Stimulated activated CD8-positive, alpha-beta memory T cell treated with anti-CD3 and anti-CD28 coated beads, Interleukin-4, amount 100 ng/mL, for 24 hours (primary cell): ENCODE results near the gene ARL4D.
"Not testable (repeated sequence)": the region's sequence is repeated elsewhere in the genome, so short reads cannot be mapped to it uniquely, and the experiment has no call there.

Experiments used
- DNase-seq: peaks from one replicate; pipeline ENCODE4 v3.0.0-alpha.2; 2020; ENCODE audit warnings: low read depth

Gene ARL4D

GRCh38 chr17:43395165-43395564, 3.6 kb upstream of the ARL4D start:
- DNase-seq: no peak

DNA sequence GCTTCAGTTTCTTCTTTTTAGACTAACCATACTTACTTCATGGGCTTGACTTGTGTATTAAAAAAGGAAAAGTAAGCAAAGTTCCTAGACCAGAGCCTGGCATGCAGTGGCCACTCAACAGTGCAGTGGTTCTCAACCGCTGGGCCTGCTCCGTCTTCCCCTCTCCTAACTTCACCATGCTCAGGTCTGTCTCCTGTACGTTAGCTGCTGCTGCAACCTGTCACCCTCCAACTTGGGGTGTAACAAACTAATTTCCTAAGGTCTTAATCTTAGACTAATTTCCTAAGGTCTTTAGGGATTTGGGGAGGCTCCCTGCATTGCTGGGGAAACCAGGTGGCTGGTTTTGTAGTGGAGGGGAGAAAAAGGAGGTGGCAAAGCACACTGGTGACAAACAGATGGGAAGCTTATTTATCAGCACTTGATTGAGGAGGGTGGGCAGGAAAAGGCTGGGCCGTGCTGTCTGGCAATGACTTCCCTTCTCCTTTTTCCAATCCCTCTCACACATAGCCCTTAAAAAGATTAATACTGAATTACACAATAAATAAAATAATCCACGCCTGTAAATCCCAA, 2.2 kb upstream of the ARL4D start:
- DNase-seq: no peak

DNA sequence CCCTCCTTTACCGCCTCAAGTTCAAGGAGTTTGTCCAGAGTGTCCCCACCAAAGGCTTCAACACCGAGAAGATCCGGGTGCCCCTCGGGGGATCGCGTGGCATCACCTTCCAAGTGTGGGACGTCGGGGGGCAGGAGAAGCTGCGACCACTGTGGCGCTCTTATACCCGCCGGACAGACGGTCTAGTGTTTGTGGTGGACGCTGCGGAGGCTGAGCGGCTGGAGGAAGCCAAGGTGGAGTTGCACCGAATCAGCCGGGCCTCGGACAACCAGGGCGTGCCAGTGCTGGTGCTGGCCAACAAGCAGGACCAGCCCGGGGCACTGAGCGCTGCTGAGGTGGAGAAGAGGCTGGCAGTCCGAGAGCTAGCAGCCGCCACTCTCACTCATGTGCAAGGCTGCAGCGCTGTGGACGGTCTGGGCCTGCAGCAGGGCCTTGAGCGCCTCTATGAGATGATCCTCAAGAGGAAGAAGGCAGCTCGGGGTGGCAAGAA, 1.1 kb downstream of the ARL4D start:
- DNase-seq: no peak

GRCh38 chr17:43400943-43401717, 2.3 kb downstream of the ARL4D start:
- no peak for DNase-seq

GRCh38 chr17:43402078-43402477, 3.3 kb downstream of the ARL4D start:
- DNase-seq: no peak

DNA sequence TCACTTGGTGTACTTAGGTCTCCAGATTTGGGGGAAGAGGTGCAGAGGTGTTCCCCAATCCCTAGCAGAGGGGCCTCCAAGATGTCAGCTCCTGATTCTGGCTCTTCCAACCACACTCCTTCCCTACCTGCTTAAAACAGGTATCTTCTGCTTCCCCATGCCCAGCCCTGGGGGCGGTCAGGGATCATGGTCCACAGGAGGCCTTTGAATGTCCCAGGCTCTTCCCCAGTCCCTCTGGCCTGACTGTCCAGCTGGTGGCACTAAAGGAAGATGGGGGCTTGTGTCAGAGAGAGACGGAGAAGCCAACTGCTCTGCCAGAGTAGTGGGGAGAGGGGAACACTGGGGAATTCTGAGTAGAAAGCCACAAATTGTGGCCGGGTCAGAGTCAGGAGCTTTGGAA, 3.8 kb downstream of the ARL4D start:
- no peak for DNase-seq

DNA sequence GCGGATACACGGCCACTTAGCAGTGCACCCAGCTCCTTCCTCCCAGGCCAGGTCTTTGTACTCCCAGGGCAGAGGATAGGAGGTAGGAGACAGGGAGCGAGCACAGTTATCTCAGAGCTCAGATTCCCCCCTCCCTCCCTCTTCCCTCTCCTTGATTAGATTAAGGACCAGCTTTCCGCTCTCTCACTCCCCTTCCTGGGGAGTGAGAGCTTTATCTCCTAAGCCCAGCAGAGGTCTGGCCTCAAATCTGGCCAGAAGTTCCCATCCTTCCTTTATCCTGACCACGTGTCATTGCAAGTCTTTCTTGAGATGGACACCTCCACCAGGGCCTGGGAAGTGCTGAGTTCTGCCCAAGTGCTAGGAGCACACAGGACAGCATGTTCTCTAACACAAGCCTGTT, 5.1 kb downstream of the ARL4D start:
- DNase-seq: no peak

DNA sequence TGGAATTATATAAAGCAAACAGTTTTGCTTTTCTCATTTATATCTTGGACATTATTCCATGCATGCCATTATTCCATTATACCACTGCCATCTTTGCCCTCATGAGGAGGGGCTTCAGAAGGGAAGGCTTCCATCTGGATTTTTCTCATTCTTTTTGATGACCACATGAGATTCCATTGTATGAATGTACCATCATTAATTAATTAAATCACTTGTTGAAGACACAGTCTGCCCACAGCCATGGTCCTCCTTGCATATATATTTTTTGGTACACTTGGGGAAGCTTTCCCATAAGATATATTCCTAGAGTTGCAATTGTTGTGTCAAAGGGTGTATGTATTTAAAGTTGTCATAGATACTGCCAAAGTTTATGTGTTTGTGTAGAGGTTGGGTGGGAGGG, 7.1 kb downstream of the ARL4D start:
- DNase-seq: no peak

DNA sequence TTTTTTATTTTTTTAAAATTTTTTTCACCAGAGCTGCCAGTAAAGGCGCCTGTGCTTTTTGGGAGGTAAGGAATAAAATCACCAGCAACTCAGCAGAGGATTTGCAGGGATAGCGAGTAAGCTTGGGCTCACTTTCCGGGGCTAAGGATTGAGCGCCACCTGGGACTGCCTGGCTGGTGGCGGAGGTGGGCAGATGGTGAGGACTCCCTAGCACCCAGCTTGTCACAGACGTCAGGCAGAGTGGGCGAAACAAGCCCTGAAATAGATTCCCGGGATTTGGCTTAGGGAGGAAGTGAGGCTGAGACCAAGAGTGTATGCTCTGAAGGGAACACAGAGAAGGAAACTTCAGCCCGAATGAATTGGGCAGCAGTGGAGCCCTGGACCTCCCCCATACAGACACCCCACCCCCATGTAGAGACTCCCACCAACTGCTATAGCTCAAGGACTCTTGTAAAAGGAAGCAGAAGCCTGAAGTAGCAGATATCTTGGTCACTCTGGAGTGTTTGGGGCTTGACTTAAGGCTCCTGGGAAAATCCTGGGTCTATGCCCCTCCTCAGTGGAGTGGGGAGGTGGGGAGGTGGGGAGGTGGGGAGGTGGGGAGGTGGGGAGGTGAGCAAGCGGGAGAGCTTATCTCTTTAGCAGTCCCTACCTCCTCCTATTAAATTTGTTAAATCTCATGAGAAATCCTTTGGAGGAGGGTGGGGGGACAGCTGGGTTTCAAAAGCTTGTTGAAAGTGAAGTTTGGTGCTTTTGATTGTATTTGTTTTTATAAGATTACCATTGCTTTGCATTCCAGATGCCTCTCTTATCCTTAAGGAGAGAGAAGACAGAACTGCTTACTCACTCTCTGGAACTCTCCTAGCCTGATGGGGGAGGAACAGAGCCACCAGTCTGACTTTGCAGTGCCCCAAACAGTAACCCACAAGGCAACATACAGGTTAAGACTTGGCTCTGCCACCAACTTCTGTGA, 8.2 kb downstream of the ARL4D start:
- DNase-seq: no peak

DNA sequence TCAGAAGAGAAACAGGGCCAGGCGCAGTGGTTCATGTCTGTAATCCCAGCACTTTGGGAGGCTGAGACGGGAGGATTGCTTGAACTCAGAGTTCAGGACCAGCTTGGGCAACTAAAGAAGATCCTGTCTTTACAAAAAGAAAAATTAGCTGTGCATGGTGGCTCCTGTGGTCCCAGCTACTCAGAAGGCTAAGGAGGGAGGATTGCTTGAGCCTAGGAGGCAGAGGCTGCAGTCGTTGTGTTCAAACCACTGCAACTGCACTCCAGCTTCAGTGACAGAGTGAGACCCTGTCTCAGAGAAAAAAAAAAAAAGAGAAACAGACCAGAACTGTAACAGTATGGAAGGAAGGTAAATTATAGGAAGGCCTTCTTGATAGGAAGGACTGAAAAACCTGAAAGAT, 10.3 kb downstream of the ARL4D start:
- no peak for DNase-seq

- no peak for DNase-seq
Measured at GRCh38 chr17:43410557-43411368, 12.0 kb downstream of the ARL4D start.

DNA sequence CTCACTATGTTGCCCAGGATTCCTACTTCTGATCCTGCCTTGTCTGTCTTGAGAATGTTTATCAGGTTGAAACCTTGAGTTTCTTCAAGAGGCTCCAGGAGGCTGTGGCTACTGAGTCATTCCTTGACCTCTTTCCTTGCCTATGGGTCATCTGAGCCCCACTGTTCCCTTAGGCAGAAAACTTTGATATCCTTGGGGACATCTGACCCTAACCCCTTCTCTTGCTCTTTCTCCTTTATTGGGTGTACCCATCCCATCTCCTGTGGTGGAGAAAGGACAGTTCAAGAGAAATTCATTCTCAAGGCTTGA, 12.5 kb downstream of the ARL4D start:
- DNase-seq: no peak

DNA sequence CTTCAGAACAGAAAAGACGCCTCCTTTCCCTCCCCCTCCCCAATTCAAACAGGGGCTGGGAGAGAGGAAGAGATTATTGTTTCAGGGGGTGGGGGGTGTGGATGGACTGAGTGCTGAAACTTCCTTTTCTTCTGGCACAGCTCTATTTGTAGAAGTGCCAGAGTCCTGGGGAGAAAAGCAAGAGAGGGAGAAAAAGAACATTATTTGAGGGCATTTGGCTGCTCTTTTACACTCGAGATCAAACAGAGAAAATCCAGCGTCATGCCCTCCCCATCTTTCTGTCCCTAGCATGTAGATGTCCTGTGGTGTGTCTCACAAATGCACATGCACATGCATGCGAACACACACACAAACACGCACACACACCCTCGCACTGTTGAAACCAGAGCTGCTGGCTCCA, 13.0 kb downstream of the ARL4D start:
- DNase-seq: no peak

DNA sequence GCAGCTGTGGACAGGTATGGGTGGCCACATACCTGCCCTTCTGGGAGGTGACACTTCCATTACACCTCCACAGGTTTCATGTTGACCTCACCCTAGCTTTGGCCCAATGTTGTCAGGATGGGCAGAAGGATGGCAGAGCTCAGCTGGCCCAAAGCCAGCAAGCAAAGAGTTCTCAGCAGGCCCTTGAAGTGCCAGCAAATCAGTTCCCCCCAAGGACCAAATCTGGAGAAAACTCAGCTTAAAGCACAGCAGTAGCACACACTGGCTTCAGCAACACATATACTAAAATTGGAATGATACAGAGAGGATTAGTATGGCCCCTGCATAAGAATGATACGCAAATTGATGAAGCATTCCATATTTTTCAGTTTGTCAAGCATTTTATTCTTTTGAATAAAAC, 13.4 kb downstream of the ARL4D start:
- DNase-seq: no peak

DNA sequence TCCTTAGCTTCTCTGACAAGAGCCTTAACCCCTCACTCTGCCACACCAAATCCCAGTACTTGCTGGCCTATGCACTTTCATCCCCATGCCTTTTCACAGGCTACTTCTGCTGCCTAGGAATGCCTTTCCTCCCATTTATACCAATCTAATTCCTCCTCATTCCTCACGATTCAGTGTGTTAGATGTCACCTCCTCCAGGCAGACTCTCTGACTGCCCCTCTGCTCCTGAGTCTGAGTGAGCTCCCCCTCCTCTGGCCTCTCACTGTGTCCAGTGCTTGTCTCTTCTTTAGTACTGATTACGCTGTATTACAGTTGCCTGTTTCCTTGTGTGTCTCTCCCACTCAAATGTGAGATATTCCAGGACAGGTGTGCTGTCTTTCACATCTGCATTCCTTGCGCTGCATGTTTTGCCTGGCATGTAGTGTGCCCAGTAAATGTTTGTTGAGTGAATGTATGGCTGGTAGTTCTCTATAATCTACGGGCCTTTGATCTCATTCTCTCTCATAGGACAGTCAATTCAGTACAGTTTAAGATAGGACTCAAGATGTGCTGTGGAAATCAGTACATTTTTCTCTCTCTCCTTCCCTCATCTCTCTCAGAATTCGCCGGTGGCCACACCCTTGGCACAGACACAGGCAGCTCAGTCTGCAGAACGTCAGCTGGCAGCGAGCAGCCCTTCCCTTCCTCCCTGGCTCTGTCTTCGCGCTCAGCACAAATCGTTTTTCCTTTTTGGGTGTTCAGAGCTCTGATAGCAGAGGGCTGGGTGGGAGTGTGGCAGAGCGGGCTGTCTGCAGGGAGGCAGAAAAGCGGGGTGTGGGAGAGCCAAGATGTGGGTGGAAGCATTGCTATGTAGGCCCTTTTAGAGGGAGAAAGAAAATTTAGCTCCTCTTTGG, 18.5 kb downstream of the ARL4D start:
- no peak for DNase-seq

GRCh38 chr17:43418441-43419374, 19.9 kb downstream of the ARL4D start:
- no peak for DNase-seq

GRCh38 chr17:43419375-43419882, 20.6 kb downstream of the ARL4D start:
- not testable (repeated sequence) for DNase-seq

- no peak for DNase-seq
Measured at GRCh38 chr17:43423777-43424455, 25.1 kb downstream of the ARL4D start.
